ENCODE data around the gene BCAS4.
A peak's percentile ranks its signal among the peaks of the same experiment; 100 is the strongest.
"Not testable (repeated sequence)": the region's sequence is repeated elsewhere in the genome, so short reads cannot be mapped to it uniquely, and the experiment has no call there.

BCAS4 gene

GRCh38 chr20:50771419-50772080, 23.3 kb upstream of the BCAS4 start:
- DNase-seq (ENCODE audit: low spot score) = not testable (repeated sequence)

- DNase-seq (ENCODE audit: low spot score) = no peak
These were observed 22.3 kb upstream of the BCAS4 start for GRCh38 chr20:50772420-50773185.

DNA sequence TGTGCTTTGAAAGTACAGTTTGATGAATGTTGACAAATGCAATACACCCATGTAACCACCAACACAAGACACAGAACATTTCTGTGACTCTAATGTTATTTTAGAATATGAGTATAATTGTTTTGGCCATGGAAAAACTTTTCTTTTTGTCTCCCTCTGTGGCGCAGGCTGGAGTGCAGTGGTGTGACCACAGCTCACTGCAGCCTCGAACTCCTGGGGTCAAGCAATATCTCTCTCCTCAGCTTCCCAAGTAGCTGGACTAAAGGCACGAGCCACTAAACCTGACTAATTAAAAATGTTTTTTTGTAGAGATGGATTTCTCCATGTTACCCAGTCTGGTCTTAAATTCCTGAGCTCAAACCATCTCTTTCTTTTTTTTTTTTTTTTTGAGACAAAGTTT, 20.3 kb upstream of the BCAS4 start:
- DNase-seq (ENCODE audit: low spot score) = no peak

DNA sequence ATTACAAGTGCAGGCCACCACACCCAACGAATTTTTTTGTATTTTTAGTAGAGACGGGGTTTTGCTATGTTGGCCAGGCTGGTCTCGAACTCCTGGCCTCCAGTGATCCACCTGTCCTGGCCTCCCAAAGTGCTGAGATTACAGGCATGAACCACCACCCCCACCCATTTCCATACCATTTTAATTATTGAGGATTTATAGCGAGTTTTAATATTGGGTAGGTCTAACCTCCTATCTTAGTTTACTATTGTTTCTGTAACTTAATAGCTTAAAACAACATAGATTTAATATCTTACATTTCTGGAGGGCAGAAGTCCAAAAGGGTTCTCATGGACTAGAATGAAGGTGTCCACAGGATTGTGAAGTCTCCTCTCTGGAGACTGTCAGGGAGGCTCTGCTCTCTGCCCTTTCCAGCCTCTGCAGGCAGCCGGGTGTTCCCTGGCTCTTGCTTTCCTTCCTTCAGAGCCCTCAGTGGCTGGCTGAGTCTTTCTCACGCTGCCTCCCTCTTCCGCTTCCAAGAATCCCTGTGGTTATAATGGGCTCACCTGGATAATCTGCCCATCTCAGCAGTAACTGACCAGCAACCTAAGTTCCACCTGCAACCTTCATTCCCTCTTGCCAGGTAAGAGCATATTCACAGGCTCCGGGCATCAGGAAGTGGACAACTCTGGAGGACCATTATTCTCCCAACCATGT, 18.6 kb upstream of the BCAS4 start:
- no peak for DNase-seq (ENCODE audit: low spot score)

GRCh38 chr20:50777373-50777772, 17.5 kb upstream of the BCAS4 start:
- DNase-seq (ENCODE audit: low spot score) = no peak

DNA sequence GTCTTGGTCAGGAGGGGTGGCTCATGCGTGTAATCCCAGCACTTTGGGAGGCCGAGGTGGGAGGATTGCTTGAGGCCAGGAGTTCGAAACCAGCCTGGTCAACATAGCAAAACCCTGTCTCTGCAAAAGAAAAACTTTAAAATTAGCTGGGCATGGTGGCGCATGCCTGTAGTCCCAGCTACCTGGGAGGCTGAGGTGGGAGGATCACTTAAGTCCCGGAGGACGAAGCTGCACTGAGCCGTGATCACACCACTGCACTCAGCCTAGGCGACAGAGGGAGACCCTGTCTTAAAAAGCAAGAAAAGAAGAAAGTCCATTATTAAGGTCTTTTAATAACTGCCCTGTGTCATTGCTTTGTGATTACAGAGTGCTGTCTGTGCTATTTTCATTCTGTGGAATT, 15.9 kb upstream of the BCAS4 start:
- not testable (repeated sequence) for DNase-seq (ENCODE audit: low spot score)

DNA sequence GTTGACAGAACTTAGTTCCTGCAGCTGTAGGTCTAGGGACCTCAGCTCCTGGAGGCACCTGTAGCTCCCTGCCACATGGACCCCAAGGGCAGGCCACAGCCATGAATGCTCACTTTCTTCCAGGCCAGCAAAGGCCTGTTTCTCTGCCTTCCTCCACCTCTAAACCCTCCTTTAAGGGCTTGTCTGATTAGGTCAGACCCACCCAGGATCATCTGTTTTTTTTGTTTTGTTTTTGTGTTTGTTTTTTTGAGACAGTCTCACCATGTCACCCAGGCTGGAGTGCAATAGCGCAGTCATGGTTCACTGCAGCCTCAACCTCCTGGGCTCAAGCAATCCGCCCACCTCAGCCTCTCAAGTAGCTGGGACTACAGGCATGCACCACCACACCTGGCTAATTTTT, 11.5 kb upstream of the BCAS4 start:
- no peak for DNase-seq (ENCODE audit: low spot score)

- DNase-seq (ENCODE audit: low spot score) = no peak
These were observed 11.0 kb upstream of the BCAS4 start for GRCh38 chr20:50783903-50784302.

- DNase-seq (ENCODE audit: low spot score) = no peak
These were observed 10.4 kb upstream of the BCAS4 start for GRCh38 chr20:50784464-50784863.

DNA sequence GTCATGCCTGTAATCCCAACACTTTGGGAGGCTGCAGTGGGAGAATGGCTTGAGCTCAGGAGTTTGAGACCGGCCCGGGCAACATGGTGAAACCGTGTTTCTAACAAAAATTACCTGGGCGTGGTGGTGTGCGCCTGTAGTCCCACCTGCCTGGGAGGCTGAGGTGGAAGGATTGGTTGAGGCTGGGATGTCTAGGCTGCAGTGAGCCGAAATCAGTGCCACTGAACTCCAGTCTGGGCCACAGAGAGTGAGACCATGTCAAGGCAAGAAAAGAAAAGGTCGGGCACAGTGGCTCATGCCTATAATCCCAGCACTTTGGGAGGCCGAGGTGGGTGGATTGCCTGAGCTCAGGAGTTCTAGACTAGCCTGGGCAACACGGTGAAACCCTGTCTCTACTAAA, 8.2 kb upstream of the BCAS4 start:
- DNase-seq (ENCODE audit: low spot score) = no peak

DNA sequence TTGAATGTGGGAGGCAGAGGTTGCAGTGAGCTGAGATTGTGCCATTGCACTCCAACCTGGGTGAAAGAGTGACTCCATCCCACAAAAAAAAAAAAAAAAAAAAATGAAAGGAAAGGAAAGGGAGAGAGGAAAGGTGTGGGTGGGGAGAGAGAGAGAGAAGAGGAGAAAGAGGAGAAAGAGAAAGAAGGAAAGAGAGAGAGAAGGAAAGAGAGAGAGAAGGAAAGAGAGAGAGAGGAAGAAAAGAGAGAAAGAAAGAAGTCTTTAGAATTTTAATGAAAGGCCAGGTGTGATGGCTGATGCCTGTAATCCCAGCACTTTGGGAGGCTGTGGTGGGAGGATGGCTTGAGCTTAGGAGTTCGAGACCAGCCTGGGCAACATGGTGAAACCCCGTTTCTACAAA, 7.7 kb upstream of the BCAS4 start:
- DNase-seq (ENCODE audit: low spot score) = no peak

DNA sequence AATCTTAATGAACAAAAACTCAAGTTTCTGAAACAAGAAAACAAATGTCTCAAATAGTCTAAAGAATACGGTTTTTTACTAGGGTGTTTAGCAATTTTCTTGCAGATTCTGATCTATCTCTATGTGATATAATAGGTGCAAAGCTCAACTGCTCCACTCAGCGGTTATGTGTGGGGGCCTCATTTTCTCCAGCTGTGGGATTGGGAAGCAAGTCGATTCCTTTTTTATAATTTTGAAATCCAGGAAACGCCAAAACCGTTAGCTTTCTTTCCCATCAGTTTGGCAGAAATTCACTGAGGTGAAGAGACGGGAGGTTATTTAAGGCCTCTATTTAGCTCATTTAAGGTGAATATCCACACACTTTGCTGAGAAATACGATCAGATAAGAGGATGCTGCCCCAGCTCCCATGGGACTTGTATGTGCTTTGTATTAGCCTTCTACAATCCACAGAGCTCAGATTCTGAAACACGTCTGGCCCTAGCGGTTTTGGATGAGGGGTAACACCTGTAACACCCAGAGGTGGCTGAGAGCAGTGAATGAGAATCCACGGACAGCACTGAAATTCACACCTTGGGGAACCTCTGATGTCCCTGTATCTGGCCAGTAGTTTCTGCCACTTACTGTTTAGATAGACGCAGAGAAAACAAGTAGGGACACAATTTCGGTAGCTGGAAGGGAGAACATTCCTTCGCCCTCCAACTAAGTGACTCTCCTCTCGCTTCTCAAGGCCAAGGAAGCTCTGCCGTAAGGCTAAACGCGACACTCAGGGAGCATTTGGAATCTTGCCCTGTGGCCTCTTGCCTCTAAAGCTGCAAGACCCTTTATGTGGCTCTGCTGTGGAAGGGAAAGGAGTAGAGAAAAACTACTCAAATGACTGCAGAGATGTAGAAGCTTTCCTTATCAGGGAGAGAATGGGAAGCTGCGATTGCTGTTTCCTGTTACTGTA, 6.5 kb upstream of the BCAS4 start:
- no peak for DNase-seq (ENCODE audit: low spot score)

- DNase-seq (ENCODE audit: low spot score) = no peak
These were observed 4.8 kb upstream of the BCAS4 start for GRCh38 chr20:50789968-50790650.

DNA sequence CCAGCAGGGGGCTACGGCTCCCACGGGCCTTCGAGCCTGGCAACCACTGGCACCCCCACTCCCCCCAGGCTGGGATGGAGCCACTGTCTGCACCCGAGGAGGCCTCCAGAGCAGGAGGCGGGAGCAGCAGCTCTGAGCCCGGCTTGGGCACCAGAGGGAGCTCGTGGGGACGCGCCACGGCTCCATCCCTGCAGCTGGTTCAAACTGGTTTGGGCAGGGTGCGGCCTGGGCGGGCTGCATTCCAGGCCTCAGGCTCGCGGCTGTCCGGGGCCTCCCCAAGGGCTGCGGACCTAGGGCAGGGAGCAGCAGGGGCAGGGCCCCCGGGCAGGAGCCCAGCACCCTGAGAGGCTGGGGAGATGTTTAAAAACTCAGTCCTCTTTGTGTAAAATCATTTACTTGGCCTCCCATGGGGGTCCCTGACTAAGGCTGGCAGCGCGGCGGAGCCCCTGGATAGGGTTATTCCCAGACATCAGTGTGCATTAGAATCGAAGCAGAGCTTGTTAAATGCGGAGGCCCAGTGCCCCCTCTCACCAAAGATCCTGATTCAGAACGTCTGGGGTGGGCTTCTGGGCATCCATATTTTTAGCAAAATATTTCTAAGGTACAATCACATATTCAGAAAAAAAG, 4.1 kb upstream of the BCAS4 start:
- DNase-seq (ENCODE audit: low spot score) = peak; percentile 91

DNA sequence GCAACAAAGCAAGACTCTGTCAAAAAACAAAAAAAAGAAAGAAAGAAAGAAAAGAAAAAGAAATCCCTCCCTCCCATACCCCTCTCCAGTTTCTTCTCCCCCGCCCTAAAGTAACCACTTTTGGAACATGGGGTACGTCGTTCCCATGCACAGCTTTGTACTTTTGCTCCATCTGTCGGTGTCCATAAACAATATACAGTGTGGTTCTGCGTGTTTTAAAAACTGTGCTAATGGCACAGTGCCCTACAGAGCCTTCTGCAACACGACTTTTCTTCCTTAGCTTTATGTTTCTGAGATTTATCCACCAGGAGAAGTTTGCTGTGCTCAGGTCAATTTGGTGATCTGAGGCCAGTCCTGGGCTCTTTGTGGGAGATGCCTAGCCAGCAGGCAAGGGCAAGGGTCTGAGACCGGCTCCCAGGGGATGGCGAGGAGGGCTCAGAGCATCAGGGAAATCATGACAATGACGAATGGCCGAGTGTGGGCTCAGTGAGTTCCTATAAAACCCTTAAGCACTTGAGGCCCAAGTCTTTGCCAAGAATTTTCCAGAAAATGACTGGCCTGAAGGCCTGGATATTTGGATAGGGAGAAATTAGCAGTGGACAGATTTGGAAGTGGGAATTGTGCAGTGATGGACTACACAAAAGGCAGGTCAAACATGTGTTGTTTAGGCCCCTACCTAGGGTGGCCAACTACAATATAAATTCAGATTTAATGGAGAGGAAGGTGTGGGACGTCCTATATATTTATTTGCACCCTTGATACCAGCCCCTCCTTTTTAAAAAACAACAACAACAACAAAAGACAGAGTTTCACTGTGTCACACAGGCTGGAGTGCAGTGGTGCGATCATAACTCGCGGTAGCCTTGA, 1.9 kb upstream of the BCAS4 start:
- no peak for DNase-seq (ENCODE audit: low spot score)

DNA sequence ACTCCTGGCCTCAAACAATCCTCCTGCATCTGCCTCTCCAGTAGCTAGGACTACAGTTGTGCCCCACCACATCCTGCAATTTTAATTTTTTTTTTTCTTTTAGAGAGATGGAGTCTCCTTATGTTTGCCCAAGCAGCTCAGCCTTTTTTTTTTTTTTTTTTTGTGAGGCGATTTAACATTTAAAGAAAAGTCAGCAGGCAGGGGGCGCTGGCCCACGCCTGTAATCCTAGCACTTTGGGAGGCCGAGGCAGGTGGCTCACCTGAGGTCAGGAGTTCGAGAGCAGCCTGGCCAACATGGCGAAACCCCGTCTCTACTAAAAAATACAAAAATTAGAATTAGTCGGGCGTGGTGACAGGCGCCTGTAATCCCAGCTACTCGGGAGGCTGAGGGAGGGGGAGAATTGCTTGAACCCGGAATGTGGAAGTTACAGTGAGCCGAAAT, 1.3 kb upstream of the BCAS4 start:
- not testable (repeated sequence) for DNase-seq (ENCODE audit: low spot score)

GRCh38 chr20:50794181-50794845, 548 bp upstream of the BCAS4 start:
- DNase-seq (ENCODE audit: low spot score) = no peak

GRCh38 chr20:50797142-50797541, 2.3 kb downstream of the BCAS4 start:
- DNase-seq (ENCODE audit: low spot score) = no peak

- no peak for DNase-seq (ENCODE audit: low spot score)
These were observed 3.8 kb downstream of the BCAS4 start for GRCh38 chr20:50798650-50799049.

Measured in iPS-NIHi11 (cell line).